Left renal cortex interstitium (tissue), 4 donors: Measurements from ENCODE around the gene ITPR1. TPM values are rescaled to one million over a fixed set of nuclear protein-coding genes. Genes with fewer than 3 reads are reported as not detected.

ENCODE experiments used
- DNase-seq, 4 donors: peaks; one replicate each; pipeline ENCODE4 v3.0.0-alpha.2; 2013; ENCODE audit warnings: low read depth in 4 of 4, low spot score in 2 of 4, missing footprints in 1 of 4
- polyA plus RNA-seq, 4 donors: library from polyadenylated mRNA; unstranded; fragments of 120-200 nt; gene quantifications; one replicate each; pipeline ENCODE4 v1.2.1, GENCODE V29; 2013; ENCODE audit not compliant: insufficient read length in 4 of 4

ITPR1 gene
- polyA plus RNA-seq, 4 donors, result 43.9 to 60.1 (median 53.5) TPM

- DNase-seq, result no peak
Measured at GRCh38 chr3:4795905-4796304, 302.8 kb downstream of the ITPR1 start.

DNA sequence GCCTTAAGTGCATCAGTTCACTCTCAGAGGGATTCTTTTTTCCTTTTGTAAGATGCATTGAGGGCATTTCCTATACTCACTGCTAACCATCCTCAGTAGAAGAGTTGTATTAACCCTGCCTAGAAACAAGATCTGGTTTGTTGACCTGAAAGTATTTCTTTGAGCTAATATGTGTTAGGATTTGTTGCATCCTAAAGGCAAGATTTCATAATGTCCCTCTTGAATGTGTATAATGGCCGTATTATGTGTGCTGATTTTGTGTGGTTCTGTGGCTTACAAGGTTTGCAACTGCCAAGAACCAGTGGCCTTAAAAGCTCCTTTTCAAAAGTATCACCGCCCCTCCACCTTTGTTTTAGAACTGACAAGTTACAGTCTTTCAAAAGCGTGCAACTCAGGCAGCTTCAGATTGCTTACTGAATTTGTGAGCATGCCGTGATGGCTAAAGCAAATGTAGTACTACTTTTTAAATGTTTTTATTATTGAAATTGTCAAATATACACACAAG, 304.1 kb downstream of the ITPR1 start:
- DNase-seq, result no peak

- no peak for DNase-seq
Measured at GRCh38 chr3:4799266-4800256, 306.4 kb downstream of the ITPR1 start.

DNA sequence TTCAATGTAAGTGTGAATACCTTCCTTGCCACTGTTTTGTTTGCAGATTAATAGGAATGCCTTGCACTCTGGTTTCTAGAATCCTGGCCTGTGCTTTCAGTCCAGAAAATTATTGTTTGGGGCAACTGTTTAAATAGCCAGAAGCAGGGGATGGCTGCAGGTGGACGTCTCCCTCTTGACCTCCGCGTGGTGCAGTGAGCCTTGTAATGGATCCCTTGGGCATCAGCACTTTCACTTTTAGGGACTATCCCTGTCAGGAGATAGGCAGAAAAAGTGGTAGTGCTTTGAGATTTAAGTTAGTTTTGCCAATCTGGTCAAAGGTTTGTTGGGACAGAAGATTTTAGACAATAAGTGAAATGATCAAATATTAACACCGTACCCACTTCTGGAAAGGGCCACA, 307.4 kb downstream of the ITPR1 start:
- no peak for DNase-seq

DNA sequence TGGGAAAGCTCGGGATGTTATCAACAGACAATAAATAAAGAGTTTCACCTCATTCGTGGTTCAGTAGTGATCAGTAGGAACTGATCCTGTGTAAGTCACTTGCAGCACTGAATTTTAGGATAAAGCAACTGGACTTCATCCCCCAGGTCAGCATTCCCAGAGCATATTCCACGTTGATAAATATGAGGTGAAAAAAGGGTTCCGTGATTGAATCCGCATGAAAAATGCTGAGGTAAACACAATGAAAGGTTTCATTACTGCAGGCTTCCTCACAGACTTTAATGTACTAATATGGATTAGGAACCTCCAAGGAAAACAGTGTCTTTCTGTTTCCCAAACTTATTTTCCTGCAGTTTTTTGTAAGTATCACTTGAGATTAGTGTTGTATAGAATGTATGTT, 308.7 kb downstream of the ITPR1 start:
- no peak for DNase-seq

- DNase-seq, result no peak
Measured at GRCh38 chr3:4802903-4803302, 309.8 kb downstream of the ITPR1 start.

DNA sequence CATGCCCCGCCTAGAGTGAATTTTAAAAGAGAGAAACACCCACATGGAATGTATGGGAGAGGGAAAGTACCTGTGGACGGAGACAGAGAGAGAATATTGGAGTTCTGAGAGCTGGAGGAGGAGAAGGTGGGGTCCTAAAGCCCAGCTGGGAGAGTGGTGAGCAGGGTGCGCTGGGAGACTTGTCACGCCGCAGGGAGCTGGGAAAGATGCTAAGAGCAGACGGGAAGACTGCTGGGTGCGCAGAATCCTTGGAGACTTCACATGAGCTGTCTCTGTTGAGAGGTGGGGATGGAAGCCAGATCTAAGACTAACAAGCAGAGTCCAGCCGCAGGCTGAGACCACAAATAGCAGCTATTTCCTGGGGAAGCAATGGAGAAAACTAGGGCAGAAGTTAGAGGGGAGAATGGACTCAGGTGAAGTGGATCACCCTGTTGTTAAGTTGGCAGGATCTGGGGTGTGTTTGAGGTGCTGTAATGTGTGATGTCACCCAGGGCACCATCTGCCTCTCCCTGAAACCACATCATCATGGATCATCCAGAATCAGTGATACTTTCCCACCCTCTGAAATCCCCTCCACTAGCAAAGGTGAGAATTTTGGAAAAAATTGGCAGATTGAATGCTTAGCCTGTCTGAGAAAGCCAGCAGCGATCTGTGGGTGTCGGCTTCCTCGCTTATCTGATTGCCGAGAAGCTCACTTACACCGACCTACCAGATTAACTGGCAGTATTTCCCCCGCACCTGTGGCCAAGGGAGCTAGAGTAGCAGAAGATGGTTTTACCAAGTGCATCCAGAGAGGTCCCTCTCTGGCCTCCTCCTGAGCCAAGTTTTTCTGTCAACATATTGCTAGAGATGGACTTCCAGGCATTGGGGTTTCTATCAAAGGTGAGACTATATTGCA, 311.3 kb downstream of the ITPR1 start:
- DNase-seq, result no peak

DNA sequence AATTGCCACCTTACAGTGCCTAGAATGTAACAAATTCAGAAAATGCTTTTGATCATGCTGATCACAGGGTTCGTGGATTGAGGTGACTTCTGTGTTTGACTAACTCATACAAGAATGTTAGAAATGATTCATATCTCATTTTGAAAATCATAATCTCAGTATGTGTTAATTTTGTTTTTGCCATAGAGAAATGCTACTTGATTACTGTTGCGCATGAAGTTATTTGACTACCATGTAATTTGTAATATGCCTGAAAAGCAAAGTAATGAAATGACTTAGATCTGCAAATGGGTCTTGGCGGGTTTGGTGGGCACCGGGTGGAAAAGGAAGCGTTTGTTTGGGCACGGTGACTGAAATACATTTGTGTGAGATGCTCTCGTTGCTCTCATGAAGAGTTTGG, 312.5 kb downstream of the ITPR1 start:
- no peak for DNase-seq

GRCh38 chr3:4806535-4807108, 313.5 kb downstream of the ITPR1 start:
- no peak for DNase-seq

GRCh38 chr3:4807381-4808280, 314.5 kb downstream of the ITPR1 start:
- DNase-seq, result no peak

DNA sequence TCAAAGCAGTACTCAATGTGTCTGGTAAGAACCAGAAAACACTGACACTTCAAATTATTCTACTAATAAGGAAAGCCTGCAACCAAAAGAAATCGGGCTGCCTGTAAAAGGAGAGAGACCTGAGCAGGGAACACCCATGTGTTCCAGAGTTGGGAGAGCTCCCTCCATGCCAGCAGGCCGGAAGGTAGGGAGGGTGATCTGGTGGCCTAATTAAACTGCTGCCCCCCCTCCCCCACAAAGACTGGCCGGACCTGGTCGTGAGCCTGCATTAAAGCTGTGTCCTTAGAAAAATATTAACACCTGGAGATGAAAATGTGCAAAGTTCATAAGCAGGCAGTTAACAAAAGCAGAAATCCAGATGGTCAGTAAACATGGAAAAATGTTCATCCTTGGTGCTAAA, 315.5 kb downstream of the ITPR1 start:
- no peak for DNase-seq

GRCh38 chr3:4809922-4810321, 316.8 kb downstream of the ITPR1 start:
- no peak for DNase-seq

DNA sequence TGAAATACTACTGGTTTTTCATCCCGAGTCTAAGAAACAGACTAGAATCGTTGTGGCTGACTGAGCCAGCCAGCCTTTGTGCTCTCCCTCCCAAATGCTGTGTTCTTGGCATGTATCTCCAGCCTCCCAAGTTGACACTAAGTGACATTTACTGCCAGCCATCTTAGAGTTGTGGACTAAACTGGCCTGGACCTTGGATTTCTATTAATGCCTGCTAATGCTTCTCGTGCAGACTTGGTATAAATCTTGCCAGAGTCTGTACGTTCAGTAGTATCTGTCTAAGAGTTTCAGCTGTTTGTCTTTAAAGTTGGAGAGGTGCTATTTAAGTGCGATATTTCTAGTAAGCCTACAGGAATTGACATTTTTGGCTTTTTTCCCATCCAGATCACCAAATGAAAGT, 319.4 kb downstream of the ITPR1 start:
- no peak for DNase-seq

GRCh38 chr3:4813909-4814304, 320.8 kb downstream of the ITPR1 start:
- no peak for DNase-seq

GRCh38 chr3:4814305-4814903, 321.3 kb downstream of the ITPR1 start:
- DNase-seq, result no peak

- DNase-seq, result no peak
Measured at GRCh38 chr3:4814904-4815574, 321.9 kb downstream of the ITPR1 start.

GRCh38 chr3:4816306-4816705, 323.2 kb downstream of the ITPR1 start:
- no peak for DNase-seq

DNA sequence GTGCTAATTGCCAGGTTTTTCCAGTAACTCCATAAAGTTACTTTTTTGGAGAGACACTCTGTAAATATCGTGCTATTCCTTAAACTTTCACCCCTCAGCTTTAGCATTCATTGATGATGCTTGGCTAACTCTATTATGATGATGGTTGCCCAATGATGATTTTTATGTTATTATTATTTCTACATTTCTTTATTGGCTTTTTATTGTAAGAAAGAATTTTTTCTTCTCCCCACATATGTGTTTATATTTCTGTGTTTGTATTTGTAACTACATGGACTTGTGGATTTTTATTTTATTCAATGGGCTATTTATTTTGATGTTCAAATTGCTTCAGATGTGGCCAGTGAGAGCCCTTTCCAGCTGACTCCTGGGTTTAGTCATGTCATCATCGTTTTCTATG, 323.6 kb downstream of the ITPR1 start:
- no peak for DNase-seq

DNA sequence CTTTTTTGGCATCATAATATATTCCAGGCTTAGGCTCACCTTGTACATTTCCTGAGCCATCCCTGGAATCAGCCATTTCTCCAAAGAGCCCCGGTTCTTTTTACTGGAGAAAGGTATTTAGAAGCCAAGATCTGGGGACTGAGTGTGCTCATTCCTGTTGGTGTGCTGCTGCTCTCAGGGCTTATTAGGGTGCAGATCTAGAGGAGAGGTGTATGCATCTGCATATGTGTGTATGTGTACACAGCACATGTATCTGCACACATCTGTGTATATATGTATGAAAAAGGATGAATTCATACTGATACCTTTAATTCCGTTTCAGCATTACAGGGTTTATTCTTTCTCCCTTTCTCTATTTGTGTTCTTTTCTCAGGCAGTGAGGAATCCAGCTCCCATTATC, 324.0 kb downstream of the ITPR1 start:
- DNase-seq, result no peak
